SK-N-SH treated with all-trans-retinoic acid at 6 μM for 48 hours (cell line): ENCODE data around the gene KCND2.

Experiments used
- CSDC2 ChIP-seq: fragments of 250-450 bp; sonication (Bioruptor Pico); IDR thresholded peaks from 2 replicates; pipeline ENCODE4 v1.5.0; 2020; ENCODE audit warnings: mild to moderate bottlenecking, moderate library complexity
- PATZ1 ChIP-seq: fragments of 250-450 bp; sonication (Bioruptor Pico); IDR thresholded peaks from 2 replicates; pipeline ENCODE4 v1.8.0; 2020; ENCODE audit warnings: mild to moderate bottlenecking, moderate library complexity, borderline replicate concordance
- POU6F1 ChIP-seq: fragments of 250-450 bp; sonication (Bioruptor Pico); IDR thresholded peaks from 2 replicates; pipeline ENCODE4 v1.8.0; 2021; ENCODE audit warnings: low read depth, mild to moderate bottlenecking, moderate library complexity, borderline replicate concordance
- PPARA ChIP-seq: fragments of 250-450 bp; sonication (Bioruptor Pico); IDR thresholded peaks from 2 replicates; pipeline ENCODE4 v1.5.0; 2020; ENCODE audit warnings: mild to moderate bottlenecking, borderline replicate concordance
- TCF4 ChIP-seq: fragments of 250-450 bp; sonication (Bioruptor Pico); IDR thresholded peaks from 2 replicates; pipeline ENCODE4 v1.8.0; 2021; ENCODE audit warnings: mild to moderate bottlenecking, moderate library complexity, borderline replicate concordance
- TOX ChIP-seq: fragments of 250-450 bp; sonication (Bioruptor Pico); IDR thresholded peaks from 2 replicates; pipeline ENCODE4 v1.8.0; 2021; ENCODE audit warnings: mild to moderate bottlenecking, moderate library complexity, borderline replicate concordance
- ZC3H10 ChIP-seq: fragments of 250-450 bp; sonication (Bioruptor Pico); IDR thresholded peaks from 2 replicates; pipeline ENCODE4 v1.5.1; 2021; ENCODE audit warnings: mild to moderate bottlenecking, moderate library complexity
- ZFP3 ChIP-seq: fragments of 250-450 bp; sonication (Bioruptor Pico); IDR thresholded peaks from 2 replicates; pipeline ENCODE4 v1.5.0; 2020; ENCODE audit warnings: mild to moderate bottlenecking, moderate library complexity
- ZNF565 ChIP-seq: fragments of 450-650 bp; formaldehyde crosslinking; conservative IDR thresholded peaks from 2 replicates; pipeline ENCODE4 v1.5.0; 2020; ENCODE audit warnings: low read depth, mild to moderate bottlenecking, moderate library complexity
- ZNF70 ChIP-seq: fragments of 450-650 bp; formaldehyde crosslinking; IDR thresholded peaks from 2 replicates; pipeline ENCODE4 v1.5.0; 2020; ENCODE audit warnings: mild to moderate bottlenecking, moderate library complexity
- ZNF8 ChIP-seq: fragments of 450-650 bp; formaldehyde crosslinking; IDR thresholded peaks from 2 replicates; pipeline ENCODE4 v1.5.0; 2020; ENCODE audit warnings: mild to moderate bottlenecking, moderate library complexity
- TF ChIP-seq, protein P1 (sequence below): fragments of 250-450 bp; sonication (Bioruptor Pico); IDR thresholded peaks from 2 replicates; pipeline ENCODE4 v1.5.1; 2020; ENCODE audit warnings: low read depth, mild to moderate bottlenecking, moderate library complexity

- TF ChIP-seq ZFP3 (CRISPR knock-in tag) = no peak
- TF ChIP-seq, protein P1, sequence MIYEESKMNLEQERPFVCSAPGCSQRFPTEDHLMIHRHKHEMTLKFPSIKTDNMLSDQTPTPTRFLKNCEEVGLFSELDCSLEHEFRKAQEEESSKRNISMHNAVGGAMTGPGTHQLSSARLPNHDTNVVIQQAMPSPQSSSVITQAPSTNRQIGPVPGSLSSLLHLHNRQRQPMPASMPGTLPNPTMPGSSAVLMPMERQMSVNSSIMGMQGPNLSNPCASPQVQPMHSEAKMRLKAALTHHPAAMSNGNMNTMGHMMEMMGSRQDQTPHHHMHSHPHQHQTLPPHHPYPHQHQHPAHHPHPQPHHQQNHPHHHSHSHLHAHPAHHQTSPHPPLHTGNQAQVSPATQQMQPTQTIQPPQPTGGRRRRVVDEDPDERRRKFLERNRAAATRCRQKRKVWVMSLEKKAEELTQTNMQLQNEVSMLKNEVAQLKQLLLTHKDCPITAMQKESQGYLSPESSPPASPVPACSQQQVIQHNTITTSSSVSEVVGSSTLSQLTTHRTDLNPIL (CRISPR knock-in tag) = no peak
- no peak for TF ChIP-seq TOX (CRISPR knock-in tag)
- no peak for TF ChIP-seq ZNF70 (CRISPR knock-in tag)
- TF ChIP-seq TCF4 (CRISPR knock-in tag) = no peak
- no peak for TF ChIP-seq ZNF565 (CRISPR knock-in tag)
- no peak for TF ChIP-seq PATZ1 (CRISPR knock-in tag)
- TF ChIP-seq ZC3H10 (CRISPR knock-in tag) = no peak
- TF ChIP-seq PPARA (CRISPR knock-in tag) = no peak
- TF ChIP-seq ZNF8 = no peak
- TF ChIP-seq POU6F1 (CRISPR knock-in tag) = no peak
- TF ChIP-seq CSDC2 (CRISPR knock-in tag) = no peak
These were observed 172.3 kb downstream of the KCND2 start for GRCh38 chr7:120445276-120445675.
